Natural killer cell (primary cell): ENCODE measurements around the gene ELP6. TPM values are rescaled to one million over a fixed set of nuclear protein-coding genes. Genes with fewer than 3 reads are reported as not detected.
"Not testable (repeated sequence)": the region's sequence is repeated elsewhere in the genome, so short reads cannot be mapped to it uniquely, and the experiment has no call there.

Source experiments
- ATAC-seq, 3 donors: fragments of 150-1000 bp in 2 of 3; fragments of 200-7000 bp in 1 of 3; cut with Tn5 transposase; 1 replicate in 1 of 3; 2 replicates in 2 of 3; pipeline ENCODE4 v1.10.0; 2021; ENCODE audit warnings: mild to moderate bottlenecking in 2 of 3, moderate library complexity in 2 of 3
- DNase-seq, 2 donors: peaks; one replicate each; pipeline versions ENCODE4 v3.0.0 to v3.0.0-alpha.2; 2013 to 2021; ENCODE audit warnings: mixed read lengths in 1 of 2
- H3K27ac ChIP-seq: one replicate; pipeline ENCODE4 v1.5.1; 2013; ENCODE audit warnings: mild to moderate bottlenecking, low read length
- H3K27me3 ChIP-seq: one replicate; pipeline ENCODE4 v1.6.1; 2013; ENCODE audit warnings: low read length; ENCODE audit not compliant: control insufficient read depth, insufficient read depth
- H3K36me3 ChIP-seq: one replicate; pipeline ENCODE4 v1.6.1; 2013; ENCODE audit warnings: low read length; ENCODE audit not compliant: control insufficient read depth, insufficient read depth
- H3K4me1 ChIP-seq: one replicate; pipeline ENCODE4 v1.6.1; 2013; ENCODE audit warnings: low read length; ENCODE audit not compliant: control insufficient read depth, insufficient read depth
- H3K4me3 ChIP-seq: one replicate; pipeline ENCODE4 v1.5.1; 2013; ENCODE audit warnings: low read length
- H3K9me3 ChIP-seq: one replicate; pipeline ENCODE4 v1.6.1; 2013; ENCODE audit warnings: low read length; ENCODE audit not compliant: control insufficient read depth, insufficient read depth
- H3K27ac Mint-ChIP-seq, 2 donors: one replicate each; pipeline ENCODE4 v1.8.0; 2022; ENCODE audit warnings: mild to moderate bottlenecking in 2 of 2, mixed read lengths in 2 of 2, moderate library complexity in 1 of 2
- H3K27me3 Mint-ChIP-seq, 2 donors: one replicate each; pipeline ENCODE4 v1.8.0; 2022; ENCODE audit warnings: low read depth in 2 of 2, mixed read lengths in 2 of 2
- H3K36me3 Mint-ChIP-seq: one replicate; pipeline ENCODE4 v1.8.0; 2022; ENCODE audit warnings: mixed read lengths
- H3K4me1 Mint-ChIP-seq, 2 donors: one replicate each; pipeline ENCODE4 v1.8.0; 2022; ENCODE audit warnings: mixed read lengths in 2 of 2
- H3K4me3 Mint-ChIP-seq: one replicate; pipeline ENCODE4 v1.8.0; 2022; ENCODE audit warnings: mild to moderate bottlenecking, moderate library complexity, mixed read lengths
- H3K9me3 Mint-ChIP-seq, 2 donors: one replicate each; pipeline ENCODE4 v1.8.0; 2022; ENCODE audit warnings: mixed read lengths in 2 of 2
- CTCF ChIP-seq: fragments of 200-600 bp; IDR thresholded peaks from one replicate; pipeline ENCODE4 v1.8.0; 2022; ENCODE audit warnings: antibody characterized with exemption
- WGBS: methylation state at CpG from one replicate; pipeline ENCODE4 v1.1.7; 2013; ENCODE audit warnings: missing lambda C conversion rate; ENCODE audit not compliant: insufficient coverage; 5-methylcytosine and 5-hydroxymethylcytosine counted together
- intact Hi-C: fragments of 100-400 bp; cut with micrococcal nuclease; formaldehyde crosslinking; loops from one replicate; pipeline ENCODE4 v1.14.2; 2022
- total RNA-seq, 4 donors: library from RNA; stranded (reverse); fragments of 120-200 nt in 1 of 4; gene quantifications; one replicate each; pipeline versions ENCODE4 v1.2.3 to v1.2.4, GENCODE V29; 2013 to 2022

ELP6 gene
- total RNA-seq, 3 donors from 2014 or later (not counting 1 experiment from before 2014, with no cell fraction given), result 18.1 to 37.4 (median 33.4) TPM

DNA sequence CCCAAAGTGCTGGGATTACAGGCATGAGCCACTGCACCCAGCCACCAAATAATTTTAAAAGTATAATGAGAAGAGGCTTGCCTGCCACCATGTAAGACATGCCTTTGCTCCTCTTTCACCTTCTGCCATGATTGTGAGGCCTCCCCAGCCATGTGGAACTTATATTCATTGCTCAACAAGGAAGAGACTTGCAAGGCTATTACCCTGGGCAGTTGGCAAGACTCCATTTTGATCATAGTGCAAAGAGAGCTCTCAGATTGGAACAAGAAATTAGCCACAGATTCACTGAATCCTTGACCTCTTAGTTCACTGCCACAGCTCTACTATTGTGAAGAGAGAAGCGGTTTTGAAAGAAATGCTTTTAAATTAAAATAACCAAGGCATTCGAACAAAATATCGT is 43.9 kb downstream of the ELP6 start:
- Histone ChIP-seq H3K9me3 (no peaks in the 10 kb centered on the region), H3K4me1 (peaks cover 7% of the 10 kb centered on the region), H3K27me3 (no peaks in the 10 kb centered on the region), H3K4me3 (no peak overlapping the region), H3K27ac (no peak overlapping the region), H3K36me3 (no peaks in the 10 kb centered on the region)
- ATAC-seq, result no peak
- Mint-ChIP-seq H3K27ac (no peak overlapping the region), H3K4me1 (peaks cover 26 to 30% of the 10 kb centered on the region in 2 donors), H3K4me3 (no peak overlapping the region), H3K9me3 (no peaks in the 10 kb centered on the region), H3K27me3 (no peaks in the 10 kb centered on the region), H3K36me3 (peaks cover 5% of the 10 kb centered on the region)
- no peak for DNase-seq
- WGBS, result 100% methylated on average over 1 of the region's 3 CpGs
- intact Hi-C loops, result no loop called here
- no peak for TF ChIP-seq CTCF

DNA sequence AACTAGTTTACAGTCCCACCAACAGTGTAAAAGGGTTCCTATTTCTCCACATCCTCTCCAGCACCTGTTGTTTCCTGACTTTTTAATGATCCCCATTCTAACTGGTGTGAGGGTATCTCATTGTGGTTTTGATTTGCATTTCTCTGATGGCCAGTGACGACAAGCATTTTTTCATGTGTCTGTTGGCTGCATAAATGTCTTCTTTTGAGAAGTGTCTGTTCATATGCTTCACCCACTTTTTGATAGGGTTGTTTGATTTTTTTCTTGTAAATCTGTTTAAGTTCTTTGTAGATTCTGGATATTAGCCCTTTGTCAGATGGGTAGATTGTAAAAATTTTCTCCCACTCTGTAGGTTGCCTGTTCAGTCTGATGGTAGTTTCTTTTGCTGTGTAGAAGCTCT is 45.2 kb downstream of the ELP6 start:
- H3K27me3 Mint-ChIP-seq, H3K4me3 Mint-ChIP-seq, H3K36me3 Mint-ChIP-seq, intact Hi-C loops, H3K4me1 ChIP-seq, DNase-seq, H3K27ac Mint-ChIP-seq, H3K36me3 ChIP-seq, H3K27me3 ChIP-seq, H3K9me3 ChIP-seq, ATAC-seq, H3K9me3 Mint-ChIP-seq, H3K4me3 ChIP-seq, H3K27ac ChIP-seq: not testable (repeated sequence)
- WGBS, result 69% methylated on average over 1 of the region's 1 CpG
- peaks cover 21 to 26% of the 10 kb centered on the region in 2 donors for H3K4me1 Mint-ChIP-seq

DNA sequence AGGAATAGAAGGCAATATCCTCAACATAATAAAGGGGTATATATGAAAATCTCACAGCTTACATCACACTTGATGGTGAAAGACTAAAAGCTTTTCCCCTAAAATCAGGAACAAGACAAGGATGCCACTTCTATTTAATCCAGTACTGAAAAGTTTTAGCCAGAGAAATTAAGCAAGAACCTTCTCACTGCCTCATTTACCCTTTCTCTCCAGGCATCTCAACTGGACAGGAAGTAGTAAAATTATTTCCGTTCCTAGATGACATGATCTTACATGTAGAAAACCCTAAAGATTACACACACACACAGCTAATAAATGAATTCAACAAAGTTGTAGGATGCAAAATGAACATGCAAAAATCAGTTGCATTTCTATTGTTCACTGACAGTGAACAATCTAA is 48.9 kb downstream of the ELP6 start:
- H3K4me3 Mint-ChIP-seq, result no peak overlapping the region
- H3K36me3 Mint-ChIP-seq, result peaks cover 7% of the 10 kb centered on the region
- no peak for ATAC-seq
- no peaks in the 10 kb centered on the region for H3K9me3 ChIP-seq
- peaks cover 36 to 39% of the 10 kb centered on the region in 2 donors for H3K4me1 Mint-ChIP-seq
- no peak overlapping the region for H3K27ac Mint-ChIP-seq
- peaks cover 3% of the 10 kb centered on the region for H3K4me1 ChIP-seq
- no peaks in the 10 kb centered on the region for H3K27me3 Mint-ChIP-seq
- no peaks in the 10 kb centered on the region for H3K36me3 ChIP-seq
- no peaks in the 10 kb centered on the region for H3K9me3 Mint-ChIP-seq
- no peak overlapping the region for H3K27ac ChIP-seq
- H3K27me3 ChIP-seq, result no peaks in the 10 kb centered on the region
- DNase-seq, result no peak
- WGBS, result 67% methylated on average over 1 of the region's 1 CpG
- no peak overlapping the region for H3K4me3 ChIP-seq
- intact Hi-C loops, result no loop called here
- no peak for TF ChIP-seq CTCF

DNA sequence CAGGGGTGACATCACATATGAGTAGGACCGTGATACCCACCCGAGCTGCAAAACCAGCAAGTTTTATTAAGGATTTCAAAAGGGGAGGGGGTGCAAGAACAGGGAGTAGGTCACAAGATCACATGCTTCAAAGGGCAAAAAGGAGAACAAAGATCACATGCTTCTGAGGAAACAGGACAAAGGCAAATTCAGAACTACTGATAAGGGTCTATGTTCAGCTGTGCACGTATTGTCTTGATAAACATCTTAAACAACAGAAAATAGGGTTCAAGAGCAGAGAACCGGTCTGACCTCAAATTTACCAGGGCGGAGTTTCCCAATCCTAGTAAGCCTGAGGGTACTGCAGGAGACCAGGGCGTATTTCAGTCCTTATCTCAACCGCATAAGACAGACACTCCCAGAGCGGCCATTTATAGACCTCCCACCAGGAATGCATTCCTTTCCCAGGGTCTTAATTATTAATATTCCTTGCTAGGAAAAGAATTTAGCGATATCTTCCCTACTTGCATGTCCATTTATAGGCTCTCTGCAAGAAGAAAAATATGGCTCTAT is 53.9 kb downstream of the ELP6 start:
- H3K36me3 Mint-ChIP-seq, H3K4me3 ChIP-seq, H3K4me3 Mint-ChIP-seq, intact Hi-C loops, H3K36me3 ChIP-seq, H3K27me3 ChIP-seq, H3K9me3 Mint-ChIP-seq, H3K27ac Mint-ChIP-seq, H3K9me3 ChIP-seq, H3K27me3 Mint-ChIP-seq, H3K27ac ChIP-seq, ATAC-seq, DNase-seq, H3K4me1 ChIP-seq: not testable (repeated sequence)
- 86% methylated on average over 9 of the region's 9 CpGs for WGBS
- H3K4me1 Mint-ChIP-seq, result peaks cover 29 to 35% of the 10 kb centered on the region in 2 donors
